HG02623 (cell line): ENCODE results near the gene CCDC28B.

Experiments used
- ATAC-seq: cut with Tn5 transposase; IDR thresholded peaks from one replicate; pipeline ENCODE4 v1.9.1; 2021; ENCODE audit warnings: moderate library complexity; ENCODE audit not compliant: unreplicated experiment

The CCDC28B gene

GRCh38 chr1:32220746-32221580 is 20.6 kb downstream of the CCDC28B start:
- no peak for ATAC-seq

GRCh38 chr1:32221581-32221979 is 21.2 kb downstream of the CCDC28B start:
- ATAC-seq: no peak

- peak; percentile 95 for ATAC-seq
These were observed 21.8 kb downstream of the CCDC28B start, which contains the start of the genes EIF3I and TMEM234 for GRCh38 chr1:32221980-32222755. Gene EIF3I, plus strand, starts transcription at chr1:32222407. Its CDS starts 35 bp downstream, at chr1:32222442. Gene TMEM234, minus strand, starts transcription at chr1:32222353. Its CDS starts 31 bp downstream, at chr1:32222322.

- no peak for ATAC-seq
These were observed 23.3 kb downstream of the CCDC28B start for GRCh38 chr1:32223683-32224082.

- no peak for ATAC-seq
These were observed 23.9 kb downstream of the CCDC28B start for GRCh38 chr1:32224285-32224684.

GRCh38 chr1:32228771-32229170 is 28.4 kb downstream of the CCDC28B start:
- ATAC-seq: no peak

GRCh38 chr1:32231843-32232432 is 31.5 kb downstream of the CCDC28B start:
- no peak for ATAC-seq

- ATAC-seq: no peak
These were observed 32.3 kb downstream of the CCDC28B start for GRCh38 chr1:32232558-32233304.

GRCh38 chr1:32234792-32235191 is 34.4 kb downstream of the CCDC28B start:
- no peak for ATAC-seq

GRCh38 chr1:32239337-32239736 is 38.9 kb downstream of the CCDC28B start:
- ATAC-seq: no peak

GRCh38 chr1:32239790-32240139 is 39.4 kb downstream of the CCDC28B start:
- no peak for ATAC-seq

- no peak for ATAC-seq
These were observed 40.0 kb downstream of the CCDC28B start for GRCh38 chr1:32240140-32240951.

- no peak for ATAC-seq
These were observed 40.8 kb downstream of the CCDC28B start for GRCh38 chr1:32241001-32241763.

- no peak for ATAC-seq
These were observed 42.0 kb downstream of the CCDC28B start for GRCh38 chr1:32242341-32242851.

- ATAC-seq: no peak
These were observed 46.5 kb downstream of the CCDC28B start, which contains the start of gene FAM167B for GRCh38 chr1:32246888-32247273. Gene FAM167B, plus strand, starts transcription at chr1:32247222. Its CDS starts 200 bp downstream, at chr1:32247422.

GRCh38 chr1:32247452-32247851 is 47.1 kb downstream of the CCDC28B start:
- ATAC-seq: no peak

GRCh38 chr1:32247983-32248889 is 47.8 kb downstream of the CCDC28B start:
- no peak for ATAC-seq
